NCI-H748 treated with DMSO at 0.1 percent for 48 hours (cell line): ENCODE measurements around the gene NLN.
"Not testable (repeated sequence)": the region's sequence is repeated elsewhere in the genome, so short reads cannot be mapped to it uniquely, and the experiment has no call there.

ENCODE experiments used
- DNase-seq: peaks from one replicate; lab custom pipeline; 2025; lab: John Stamatoyannopoulos, UW

Gene NLN

DNA sequence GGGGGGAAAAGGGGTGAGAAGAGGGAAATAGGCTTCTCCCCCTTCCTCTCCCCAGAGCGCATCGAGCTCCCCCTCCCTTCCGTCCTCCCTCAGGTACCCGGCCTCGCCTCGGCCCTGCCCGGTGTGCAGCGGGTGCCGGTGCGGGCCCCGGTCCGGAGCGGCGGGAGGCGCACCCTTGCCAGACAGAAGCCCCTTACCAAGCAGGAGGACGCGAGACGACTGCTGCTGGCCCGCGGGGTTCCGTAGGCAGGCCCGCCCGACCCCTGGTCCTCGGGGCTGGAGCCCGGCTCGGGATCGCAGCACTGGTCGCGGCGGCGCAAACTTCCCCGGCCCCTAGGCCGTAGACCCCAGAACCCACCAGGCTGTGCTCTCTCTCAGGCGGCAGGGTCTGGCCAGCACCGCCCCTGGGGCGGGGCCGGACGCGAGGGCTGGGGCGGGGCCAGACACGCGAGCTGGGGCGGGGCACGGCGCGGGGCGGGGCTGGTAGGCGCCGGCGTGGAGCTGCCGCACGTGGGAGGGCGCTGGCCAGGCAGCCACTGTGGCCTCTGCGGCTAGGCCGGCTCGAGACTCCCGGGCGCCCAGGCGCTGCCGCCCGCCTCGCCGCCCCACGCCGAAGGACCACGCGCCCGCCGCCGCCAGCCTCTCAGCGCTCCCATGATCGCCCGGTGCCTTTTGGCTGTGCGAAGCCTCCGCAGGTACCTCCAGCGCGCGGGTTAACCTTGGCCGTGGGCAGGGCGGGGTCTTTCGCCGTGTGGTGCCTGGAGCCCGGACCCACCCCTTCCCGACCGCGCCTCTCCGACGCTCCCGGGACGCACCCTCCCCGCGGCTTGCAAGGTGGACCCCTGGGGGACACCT, at the start of gene NLN, which contains the start of gene SGTB:
Gene NLN, plus strand, starts transcription at position 486 of the 855 bp plus-strand sequence. Its CDS starts 169 bp downstream, at position 655.
Gene SGTB, minus strand, starts transcription at position 390 of the 855 bp plus-strand sequence. CDS start 1,302 bp downstream, outside the sequence.
- DNase-seq: peak; percentile 68

DNA sequence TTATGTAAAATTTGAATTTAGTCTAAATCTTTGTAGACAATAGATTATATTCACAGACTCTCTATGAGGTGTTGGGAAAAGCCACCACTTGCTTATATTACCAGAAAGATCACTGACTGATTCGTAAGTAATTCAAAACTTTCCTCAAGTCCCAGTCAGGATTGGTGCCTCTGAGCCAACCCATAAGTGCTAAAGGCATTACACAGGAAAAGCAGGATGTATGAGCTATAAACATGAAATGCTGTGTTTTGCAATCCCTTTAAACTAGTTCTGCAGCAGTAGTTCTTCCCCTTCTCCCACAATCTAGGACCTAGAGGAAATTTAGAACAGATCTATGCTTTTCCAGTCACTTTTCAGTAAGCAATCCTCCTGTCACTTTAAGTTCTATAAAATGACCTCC, 49.2 kb upstream of the NLN start:
- no peak for DNase-seq

DNA sequence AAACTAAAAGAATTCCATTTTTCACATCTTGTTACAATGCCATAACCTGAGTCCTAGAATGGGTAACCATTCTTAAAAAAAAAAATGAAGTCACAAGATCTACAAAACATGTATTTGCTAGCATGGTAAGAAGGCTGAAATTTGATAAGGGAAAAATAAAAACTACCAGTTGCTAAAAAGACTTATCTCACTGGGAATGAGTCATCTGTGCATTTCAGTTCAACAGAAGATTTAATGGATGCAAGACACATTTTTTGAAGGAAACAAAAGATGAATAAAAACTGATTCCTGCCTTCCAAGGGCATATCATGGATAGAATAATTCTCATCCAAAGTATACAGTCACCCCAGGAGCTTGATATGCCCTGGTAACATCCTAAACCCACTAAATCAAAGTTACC, 47.3 kb upstream of the NLN start:
- DNase-seq: no peak

DNA sequence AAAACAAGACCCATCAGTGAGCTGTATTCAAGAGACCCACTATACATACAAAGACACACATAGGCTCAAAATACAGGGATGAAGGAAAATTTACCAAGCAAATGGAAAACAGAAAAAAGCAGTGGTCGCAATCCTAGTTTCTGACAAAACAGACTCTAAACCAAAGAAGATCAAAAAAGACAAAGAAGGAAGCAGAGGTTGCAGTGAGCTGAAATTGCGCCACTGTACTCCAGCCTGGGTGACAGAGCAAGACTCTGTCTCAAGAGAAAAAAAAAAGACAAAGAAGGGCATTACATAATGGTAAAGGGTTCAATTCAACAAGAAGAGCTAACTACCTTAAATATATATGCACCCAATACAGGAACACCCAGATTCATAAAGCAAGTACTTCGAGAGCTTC, 45.9 kb upstream of the NLN start:
- DNase-seq: not testable (repeated sequence)

DNA sequence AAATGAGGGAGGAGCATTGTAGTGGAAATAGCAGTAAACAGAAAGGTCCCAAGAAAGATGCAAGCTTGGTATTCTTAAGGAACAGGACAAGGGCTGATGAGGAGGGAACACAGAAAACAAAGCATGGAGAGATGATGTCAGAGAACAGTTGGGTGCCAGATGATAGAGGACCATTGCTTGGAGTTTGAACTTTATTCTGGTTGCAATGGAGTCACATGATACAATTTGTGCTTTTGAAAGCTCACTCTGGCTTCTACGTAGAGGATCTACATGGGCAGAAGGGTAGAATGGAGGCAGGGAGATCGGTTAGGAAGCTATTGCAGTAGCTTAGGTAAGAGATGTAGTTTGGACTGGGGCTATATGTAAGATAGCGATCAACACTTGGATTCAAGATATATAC, 39.9 kb upstream of the NLN start:
- no peak for DNase-seq

DNA sequence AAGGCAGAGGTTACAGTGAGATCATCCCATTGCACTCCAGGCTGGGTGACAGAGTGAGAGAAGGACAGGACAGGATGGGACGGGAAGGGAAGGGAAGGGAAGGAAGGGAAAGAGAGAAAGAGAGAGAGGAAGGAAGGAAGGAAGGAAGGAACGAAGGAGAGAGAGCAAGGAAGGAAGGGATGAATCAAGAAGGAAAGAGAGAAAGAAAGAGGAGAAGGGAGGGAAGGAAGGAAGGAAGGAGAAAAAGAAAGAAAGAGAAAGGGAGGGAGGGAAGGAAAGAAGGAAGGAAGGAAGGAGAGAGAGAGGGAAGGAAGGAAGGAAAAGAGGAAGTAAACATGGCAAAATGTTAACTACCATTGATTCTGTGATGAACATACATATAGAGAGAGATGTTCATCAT, 28.9 kb upstream of the NLN start:
- no peak for DNase-seq

DNA sequence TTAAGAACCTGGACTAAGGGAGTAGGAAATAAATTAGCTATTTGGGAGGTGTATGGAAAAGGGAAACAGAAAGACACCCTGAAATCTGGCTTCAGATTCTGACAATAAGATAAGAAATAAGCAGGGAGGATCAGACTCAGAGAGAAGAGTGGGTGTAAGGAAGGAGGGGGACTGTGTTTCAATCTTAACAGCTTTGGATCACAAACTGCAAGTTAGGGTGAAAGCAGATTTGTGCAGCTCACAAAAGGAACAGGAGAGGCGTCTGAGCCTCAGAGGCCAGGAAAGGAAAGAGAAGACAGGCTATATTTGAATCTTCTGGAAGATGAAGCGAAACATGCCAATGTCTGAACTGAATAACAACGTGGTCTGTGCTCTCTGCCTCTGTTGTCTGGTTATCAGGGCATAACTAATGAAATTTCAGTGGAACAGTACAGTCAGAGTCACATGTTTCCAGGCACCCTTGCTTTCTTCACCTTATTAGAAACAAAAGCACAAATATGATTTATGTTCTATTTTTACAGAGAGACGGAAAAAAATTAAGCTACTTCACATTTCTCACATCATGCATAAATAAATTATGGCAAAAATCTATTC, 26.7 kb upstream of the NLN start:
- DNase-seq: no peak

DNA sequence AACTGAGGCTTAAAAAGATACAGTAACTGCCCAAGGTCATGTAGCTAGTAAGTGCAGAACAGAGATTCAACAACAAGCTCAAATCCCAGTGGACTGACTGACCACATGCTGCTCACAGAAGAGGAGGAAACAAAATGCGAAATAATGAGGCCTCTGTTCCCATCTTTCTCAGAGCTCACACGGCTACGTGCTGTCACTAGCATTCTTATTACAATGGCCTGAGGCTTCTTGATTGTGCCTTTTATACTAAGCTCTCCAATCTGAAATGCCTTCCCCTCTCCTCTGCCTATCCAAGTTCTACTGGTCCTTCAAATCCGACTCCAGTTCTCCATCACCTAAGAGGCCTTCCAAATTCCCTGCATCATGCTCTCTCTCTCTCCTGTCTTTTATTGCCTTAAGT, 26.1 kb upstream of the NLN start:
- DNase-seq: no peak

DNA sequence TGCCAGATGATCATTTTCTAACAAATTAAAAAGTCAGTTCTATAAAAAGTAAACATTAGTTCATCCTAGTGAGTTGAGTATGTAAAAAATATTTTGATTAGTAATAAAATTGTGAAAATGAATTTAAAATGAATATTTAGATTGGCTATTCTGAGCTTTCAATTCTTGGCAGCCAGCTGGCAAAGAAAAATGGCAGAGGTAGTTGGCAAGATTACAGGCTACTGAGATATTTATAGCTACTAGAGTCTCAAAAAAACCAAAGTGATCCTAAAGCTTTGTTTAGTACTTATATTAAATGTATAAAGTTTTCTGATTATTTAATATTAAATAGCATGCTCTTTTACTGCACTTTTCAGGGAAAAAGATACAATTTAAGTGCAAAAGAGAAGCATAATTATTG, 25.1 kb upstream of the NLN start:
- DNase-seq: no peak

DNA sequence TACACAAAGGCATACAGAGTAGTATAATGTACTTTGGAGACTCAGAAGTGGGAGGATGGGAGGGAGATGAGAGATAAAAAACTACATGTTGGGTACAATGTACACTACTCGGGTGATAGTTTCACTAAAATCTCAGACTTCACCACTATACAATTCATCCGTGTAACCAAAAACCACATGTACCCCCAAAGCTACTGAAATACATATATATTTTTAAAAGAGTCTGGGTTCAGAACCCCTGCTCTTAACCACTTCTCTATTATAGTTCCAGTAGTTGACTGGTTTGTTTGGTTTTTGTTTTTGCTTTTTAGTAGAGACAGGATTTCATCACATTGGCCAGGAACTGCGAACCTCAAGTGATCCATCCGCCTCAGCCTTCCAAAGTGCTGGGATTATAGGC, 22.7 kb upstream of the NLN start:
- no peak for DNase-seq

DNA sequence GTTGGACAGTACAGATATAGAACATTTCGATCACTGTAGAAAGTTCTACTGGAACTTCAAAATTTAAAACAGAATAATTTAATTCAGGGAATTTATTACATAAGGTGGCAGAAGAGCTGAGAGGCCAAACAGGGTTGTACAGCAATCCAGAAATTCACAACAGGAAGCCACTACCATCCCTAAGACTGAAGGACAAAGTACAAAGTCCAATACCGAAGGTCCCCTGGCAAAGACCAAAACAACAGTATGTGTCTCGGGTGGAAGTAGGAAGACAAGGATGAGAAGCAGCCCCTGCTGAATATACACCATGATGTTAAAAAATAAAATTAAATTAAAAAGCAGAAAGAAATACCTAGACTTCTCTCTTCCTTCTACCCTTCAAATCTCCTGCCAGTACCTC, 20.0 kb upstream of the NLN start:
- DNase-seq: no peak

DNA sequence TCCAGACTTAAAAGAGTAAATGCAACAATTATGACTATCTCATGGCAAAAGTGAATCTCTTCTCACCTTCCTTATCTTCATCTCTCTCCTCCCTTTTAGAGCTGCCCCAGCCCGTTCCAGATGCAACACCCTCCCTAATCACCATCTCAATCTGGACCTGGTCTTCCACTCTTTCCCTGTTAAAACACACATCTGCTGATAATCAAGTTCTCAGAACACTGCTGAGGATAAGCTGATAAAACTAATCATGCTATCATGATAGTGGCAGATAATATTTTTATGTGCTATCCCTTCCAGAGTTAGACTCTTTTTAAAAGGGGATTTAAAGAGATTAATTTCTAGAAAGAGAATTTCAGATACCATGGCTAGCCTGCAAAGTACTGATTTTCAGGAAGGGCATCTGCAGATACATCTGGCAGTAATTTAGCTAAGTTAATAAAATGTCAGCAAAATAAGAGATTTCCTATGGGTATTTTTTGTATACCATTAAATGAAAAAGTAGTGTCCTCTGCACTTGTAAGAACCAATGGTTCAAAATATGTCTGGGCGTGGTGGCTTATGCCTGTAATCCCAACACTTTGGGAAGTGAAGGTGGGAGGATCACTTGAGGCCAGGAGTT, 17.3 kb upstream of the NLN start:
- no peak for DNase-seq

DNA sequence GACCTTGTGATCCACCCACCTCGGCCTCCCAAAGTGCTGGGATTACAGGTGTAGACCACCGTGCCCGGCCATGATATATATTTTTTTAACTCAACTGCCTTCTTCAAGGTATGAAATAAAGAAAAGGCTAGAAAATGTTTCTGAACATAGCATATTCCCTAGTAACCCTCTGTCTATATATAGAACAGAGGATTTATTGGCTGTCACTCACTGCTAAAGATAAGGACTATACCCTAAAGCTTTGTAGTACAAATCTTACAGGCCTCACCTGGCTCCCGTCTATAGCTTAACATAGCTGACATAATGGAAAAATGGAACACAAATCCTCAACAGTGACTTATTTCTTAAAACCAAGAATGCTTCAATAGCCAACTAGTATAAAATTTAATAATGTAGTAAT, 14.3 kb upstream of the NLN start:
- DNase-seq: no peak

DNA sequence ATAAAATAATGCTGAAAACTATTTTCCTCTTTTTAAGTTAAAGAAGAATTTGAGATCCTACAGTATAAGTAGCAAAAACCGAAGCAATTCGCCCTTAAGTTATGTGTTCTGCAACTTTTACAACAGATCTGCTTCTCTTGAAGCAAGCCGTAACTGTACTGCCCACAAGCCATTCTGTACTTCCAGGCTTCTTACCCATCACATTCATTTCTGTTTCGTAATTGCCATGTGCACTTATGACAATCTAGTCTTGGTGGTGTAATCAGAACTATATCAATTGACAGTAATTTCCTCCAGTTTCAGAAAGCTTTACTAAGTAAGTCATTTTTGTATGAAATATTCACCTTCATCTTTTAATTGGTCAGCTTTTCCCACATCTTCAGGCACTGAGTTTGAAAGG, 13.9 kb upstream of the NLN start:
- DNase-seq: no peak

DNA sequence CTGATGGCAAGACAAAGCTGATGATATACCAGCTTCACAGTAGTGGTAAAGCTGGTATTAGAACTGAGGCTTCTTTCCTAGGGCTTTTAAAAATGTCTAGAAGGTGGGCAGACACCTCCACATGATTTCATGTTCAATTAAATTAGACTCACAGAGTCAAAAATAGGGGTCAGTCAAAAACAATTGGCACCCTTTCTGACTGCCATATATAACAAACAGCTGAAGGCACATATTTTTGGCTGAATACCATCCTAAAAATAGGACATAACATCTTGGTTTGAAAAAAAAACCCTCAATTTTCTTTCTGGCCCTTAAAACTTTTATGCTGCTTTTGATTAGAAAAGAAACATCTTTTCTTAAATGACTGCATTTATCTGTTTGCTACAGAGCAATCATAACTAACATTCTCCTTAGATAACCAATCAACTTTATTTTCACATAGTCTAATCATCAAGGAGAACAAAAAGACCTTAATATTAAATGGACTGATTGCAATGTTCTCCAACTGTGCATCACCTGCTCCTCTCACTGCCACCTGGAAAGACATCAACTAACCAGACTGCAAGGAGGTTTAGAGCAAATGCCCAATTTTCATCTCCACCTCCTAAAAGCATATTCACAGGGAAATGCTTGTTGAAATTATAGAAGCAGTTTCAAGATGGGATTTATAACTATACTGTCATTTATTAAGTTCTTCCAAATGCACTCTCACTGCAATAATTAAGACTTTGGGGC, 3.3 kb upstream of the NLN start:
- no peak for DNase-seq

DNA sequence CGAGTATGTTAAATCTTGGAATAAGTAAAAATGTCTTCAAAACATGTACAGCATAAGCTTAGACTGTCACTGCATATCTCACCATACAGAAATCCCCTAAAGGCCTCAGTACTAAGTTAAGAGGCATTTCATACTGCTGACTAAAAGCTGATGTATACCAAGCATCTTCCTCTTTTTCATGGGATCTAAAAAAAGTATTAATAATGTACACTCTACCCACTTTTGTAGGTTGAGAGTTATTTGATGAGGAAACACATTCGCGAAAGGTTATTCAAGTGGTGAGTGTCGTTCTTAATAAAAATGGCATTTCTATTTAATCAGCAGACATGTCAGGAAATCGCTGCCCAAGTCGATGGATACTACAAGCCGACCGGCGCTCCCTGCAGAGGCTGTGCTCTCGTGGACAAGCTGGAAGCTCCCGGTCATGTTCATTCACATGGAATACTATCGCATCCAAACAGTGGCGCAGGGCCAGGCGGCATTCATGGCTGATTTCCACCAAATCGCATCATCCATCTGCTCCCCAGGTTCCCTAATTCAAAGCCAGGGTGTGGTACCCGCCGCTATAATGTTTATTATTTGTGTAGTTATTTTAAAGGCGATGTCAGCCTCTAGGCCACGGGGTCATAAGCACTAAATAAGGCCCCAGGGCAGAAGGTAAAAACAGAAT, 820 bp upstream of the NLN start:
- peak; percentile 76 for DNase-seq

DNA sequence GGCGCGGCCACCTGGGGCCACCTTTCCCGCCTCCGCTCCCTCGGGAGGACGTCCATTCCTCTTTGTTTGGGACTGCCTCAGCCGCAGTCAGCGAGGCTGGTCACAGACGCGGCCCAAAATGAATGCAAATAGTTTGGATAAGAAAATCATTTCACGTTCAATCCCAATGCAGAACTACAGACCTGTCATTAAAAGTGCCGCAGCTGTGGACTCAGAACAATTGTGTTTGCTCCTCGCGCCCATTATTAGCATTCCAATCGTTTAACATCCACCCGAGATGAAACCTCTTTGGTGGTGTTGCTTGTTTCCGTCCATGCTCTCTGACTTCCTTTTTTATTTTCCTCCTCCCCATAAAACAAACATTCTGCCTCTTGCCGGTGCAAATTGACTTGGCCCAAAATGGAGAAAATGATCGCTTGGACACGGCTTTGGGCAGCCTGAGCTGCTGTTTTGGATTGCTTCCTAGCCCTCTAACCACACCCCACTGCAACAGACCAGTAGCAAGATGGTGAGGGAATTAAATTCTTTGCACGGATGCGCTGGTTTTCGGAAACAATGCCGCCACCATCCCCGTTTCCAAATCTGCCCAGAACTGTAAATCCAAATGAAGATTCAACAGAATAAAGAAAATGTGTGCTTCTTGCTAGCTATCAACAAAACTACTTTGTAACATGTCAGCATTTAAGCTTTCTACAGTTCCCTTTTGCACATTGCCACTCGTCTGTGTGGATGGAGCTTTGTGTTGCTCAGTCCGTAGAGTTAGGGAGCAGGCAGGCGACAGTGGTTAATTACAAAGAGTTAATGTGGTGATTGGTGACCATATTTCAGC, 784 bp downstream of the NLN start:
- peak; percentile 72 for DNase-seq

DNA sequence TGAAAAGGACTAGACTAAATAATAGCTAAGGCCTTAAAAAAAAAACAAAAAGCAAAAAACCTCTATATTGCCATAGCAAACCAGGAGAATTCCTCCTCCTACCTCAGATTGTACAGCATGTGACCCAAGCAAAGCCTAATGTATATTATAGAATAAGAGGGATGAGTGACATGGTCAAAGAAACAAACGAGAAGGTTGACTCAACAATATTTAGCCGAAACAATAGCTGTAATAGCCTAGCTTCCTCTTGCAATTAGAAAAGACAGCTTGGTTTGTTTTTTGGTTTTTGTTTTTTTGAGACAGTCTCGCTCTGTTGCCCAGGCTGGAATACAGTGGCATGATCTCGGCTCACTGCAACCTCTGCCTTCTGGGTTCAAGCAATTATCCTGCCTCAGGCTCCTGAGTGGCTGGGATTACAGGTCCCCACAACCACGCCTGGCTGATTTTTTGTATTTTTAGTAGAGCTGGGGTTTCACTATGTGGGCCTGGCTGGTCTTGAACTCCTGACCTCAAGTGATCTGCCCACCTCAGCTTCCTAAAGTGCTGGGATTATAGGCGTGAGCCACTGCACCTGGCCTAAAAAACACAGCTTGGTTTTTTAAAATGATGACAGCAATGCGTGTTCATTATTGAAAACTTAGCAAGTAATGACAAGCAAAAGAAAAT, 5.6 kb downstream of the NLN start:
- DNase-seq: no peak

DNA sequence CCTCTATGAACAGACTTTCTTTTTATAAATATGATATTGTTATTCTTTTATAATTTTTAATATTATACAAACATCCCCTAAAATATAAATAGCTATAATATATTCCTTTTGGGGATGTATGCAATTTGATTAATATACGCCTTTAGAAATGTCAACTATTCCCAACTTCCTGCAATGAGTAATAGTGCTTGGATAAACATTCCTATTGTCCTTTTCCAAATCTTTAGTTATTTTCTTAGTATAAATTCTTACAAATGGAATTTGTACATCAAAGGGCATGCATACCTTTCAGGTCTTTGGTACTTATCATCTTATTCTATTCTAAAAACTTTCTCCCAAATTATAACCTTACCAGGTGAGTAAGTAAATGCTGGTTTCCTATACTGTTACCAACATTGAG, 6.2 kb downstream of the NLN start:
- no peak for DNase-seq

DNA sequence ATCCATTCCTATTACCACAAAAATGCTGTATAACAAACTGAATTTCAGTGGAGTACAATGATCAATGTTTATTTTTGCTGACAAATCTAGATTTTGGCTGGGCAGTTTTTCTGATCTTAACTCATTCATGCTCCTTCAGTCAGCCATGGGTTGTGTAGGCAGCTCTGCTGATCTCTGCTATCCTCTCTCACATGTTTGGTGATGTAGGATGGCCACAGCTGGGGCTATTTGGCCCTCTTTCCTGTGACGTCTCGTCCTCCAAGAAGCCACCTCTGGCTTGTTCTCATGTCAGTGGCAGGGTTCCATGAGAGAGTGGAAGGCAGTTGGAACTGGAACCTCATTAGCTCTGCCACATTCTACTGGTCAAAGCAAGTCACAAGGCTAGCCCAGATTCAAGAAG, 8.9 kb downstream of the NLN start:
- no peak for DNase-seq
